HG03039 (cell line): ENCODE measurements around the gene ZNF688.
"Not testable (repeated sequence)": the region's sequence is repeated elsewhere in the genome, so short reads cannot be mapped to it uniquely, and the experiment has no call there.

Experiments used
- ATAC-seq: cut with Tn5 transposase; IDR thresholded peaks from one replicate; pipeline ENCODE4 v1.9.1; 2021; ENCODE audit warnings: mild to moderate bottlenecking, moderate library complexity; ENCODE audit not compliant: unreplicated experiment

The ZNF688 gene

DNA sequence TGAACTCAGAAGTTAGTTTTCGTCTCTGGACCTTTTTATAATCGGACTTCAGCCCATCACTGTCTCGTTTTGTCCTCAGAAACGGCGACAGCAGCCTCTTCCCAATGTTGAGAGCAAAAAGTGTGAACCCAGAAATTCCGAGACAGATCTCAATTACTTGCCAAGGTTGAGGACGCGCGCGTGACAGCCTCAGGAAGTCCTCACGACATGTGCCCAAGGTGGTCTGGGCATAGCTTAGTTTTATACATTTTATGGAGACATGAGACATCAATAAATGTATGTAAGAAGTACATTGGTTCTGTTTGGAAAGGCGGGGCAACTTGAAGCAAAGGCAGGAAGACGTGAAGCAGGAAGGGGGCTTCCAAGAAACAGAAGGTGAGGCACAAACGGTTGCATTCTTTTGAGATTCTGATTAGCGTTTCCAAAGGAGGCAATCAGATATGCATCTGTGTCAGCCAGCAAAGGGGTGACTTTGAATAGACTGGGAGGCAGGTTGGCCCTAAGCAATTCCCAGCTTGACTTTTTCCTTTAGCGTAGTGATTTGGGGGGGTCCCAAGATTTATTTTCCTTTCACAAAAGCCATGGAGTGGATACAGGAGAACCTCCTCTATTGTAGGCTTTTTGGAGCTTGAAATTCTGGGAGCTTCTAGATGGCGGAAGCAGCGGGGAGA is 36.3 kb downstream of the ZNF688 start:
- ATAC-seq, result peak; percentile 11

DNA sequence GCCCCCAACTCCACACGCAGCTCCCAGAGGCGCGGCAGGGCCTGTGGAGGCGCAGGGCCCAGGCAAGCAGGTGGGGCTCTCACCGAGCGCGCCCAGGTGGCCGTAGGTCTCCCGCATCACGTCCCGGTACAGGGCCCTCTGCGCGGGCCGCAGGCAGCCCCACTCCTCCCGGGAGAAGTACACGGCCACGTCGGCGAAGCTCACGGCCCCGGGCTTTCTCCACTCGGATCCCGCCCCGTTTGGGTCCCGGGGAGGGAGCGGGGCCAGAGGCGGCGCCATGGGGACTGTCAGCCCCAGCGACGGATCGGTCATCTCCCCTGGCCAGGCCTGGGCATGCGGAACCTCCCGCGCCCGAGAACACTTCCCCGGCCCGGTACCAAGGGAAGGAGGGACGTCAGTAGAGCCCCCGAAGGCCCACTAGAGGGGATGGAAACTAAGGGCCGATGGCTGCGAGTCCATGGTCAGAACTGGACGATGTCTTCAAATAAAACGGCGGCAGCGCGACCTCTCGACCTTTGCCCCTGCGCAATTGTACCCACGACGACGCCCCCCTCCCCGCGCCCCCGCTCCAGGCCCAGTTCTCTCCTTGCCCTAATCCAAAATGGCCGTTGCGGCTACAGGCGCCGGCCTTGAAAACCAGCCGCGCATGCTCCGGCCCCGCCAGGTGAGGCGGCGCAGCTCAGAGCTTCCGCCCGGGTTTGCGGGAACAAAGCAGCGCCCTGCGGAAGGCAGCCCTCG is 37.0 kb downstream of the ZNF688 start, which contains the start of gene ZNF747:
Gene ZNF747 (minus strand): TSS at position 491 of the 738 bp plus-strand sequence. CDS start 179 bp downstream, at position 312.
- peak; percentile 57 for ATAC-seq

DNA sequence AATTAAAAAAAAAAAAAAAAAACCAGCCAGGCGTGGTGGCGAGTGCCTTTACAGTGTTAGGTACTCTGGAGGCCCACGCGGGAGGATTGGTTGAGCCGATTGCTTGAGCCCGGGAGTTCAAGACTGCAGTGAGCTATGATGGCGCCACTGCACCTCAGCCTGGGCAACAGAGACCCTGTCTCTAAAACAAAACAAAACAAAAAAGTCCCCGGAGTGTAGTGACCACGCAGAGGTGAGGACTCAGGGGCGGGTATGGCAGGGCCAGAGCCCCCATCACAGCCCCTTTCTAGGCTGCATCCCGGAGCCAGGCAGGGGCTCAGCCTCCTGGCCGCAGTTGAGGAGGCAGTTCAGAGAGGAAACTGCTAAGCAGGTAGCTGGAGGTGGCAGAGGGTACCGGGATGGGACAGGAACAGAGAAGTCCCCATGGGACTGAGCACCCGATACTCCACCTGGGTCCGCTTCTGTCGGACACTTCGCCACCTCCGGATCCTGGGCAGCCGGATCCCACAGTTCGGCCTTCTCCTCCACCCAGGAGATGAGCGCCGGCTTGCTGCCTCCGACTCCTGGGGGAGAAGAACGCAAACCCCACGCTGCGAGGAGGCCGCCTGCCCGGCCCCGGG is 37.7 kb downstream of the ZNF688 start:
- peak; percentile 20 for ATAC-seq

DNA sequence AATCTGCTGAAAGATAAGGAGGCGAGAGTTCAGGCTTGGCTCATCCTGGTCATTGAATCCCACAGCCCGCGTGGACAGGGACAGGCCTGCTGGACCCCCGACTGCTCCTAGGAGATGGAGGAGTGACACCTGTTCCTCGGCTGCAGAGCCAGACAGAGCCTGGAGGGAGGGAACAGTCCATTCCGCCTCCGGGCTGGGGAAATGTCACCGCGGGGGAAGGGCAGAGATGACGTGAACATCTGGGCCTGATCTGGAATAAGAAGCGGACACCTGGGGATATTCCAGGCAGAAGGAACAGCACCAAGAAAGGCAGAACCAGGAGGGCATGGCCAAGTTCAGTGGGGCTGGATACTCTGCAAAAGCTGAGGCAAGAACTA is 38.4 kb downstream of the ZNF688 start:
- no peak for ATAC-seq

DNA sequence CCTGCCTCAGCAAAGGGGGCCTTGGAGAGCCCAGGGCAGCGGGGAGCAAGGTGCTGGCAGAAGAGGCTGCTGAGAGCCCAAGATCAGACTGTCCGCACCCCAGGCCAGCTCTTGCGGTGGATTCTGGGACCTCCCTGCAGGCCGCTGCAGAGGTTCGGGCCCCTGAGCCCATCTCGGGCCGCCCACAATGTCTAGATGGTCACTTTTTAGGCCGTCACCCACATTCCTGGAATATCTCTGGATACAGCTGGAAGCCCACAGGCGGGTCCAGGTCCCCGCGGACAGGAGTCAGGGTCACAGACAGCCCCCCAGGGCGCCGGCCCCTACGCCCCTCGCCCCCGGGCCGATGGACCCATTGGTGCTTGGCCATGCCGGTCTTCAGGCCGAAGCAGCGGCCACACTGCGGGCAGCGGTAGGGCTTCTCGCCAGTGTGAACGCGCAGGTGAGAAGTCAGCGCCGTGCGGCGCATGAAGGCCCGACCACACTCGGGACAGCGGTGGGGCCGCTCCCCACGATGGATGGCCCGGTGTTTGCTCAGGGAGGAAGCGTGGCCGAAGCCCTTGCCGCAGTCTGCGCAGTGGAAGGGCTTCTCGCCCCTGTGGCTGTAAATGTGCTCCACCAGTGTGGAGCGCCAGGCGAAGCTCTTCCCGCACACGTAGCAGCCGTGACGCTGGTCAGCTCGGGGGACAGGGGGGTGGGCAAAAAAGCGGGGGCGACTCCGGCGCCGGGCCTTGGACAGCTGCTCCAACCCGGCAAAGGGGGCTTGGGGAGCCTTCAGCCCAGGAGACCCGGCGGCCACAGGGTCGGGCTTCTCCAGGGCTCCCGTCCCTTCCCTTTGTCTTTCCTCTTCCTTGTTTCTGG is 39.0 kb downstream of the ZNF688 start:
- no peak for ATAC-seq

DNA sequence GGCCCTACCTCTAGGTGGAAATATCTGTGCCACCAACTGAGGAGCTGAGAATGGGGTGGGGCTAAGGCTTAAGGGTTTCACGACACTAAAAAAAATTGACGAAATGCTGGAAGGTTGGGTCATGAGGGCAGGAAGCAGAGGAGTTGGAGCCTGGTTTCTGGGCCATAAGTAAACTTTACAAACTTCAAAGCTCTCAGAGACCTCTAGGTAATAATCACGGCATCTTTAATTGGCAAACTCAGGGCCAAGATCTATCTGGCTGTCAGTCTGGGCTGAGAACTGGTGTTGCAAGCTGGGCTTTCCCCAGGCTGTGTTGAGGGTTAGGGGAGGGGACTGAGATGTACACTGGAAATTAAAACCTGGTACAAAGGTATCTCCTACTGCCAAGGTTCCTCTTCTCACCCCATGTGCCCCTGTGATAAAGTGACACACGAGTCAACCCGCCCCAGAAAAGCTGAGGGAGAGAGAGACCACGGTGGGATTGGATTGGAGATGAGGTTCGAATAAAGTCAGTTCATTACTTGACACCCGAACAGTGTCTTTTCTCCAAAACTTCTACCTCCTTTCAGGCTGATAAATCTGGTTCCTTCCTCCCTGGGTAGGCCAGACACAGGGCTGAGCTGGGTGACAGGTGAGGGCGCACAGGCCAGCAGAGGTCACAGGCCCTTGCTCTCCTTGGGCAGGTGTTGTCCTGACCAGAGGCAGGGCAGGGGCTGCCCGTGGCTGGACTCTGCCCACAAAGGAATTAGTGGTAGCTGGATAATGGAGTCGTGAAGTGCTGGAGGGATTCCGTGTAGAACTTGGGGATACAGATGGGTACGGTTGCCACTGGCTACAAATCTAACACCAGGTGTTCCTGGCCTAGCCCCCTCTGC is 41.1 kb downstream of the ZNF688 start:
- ATAC-seq, result no peak

DNA sequence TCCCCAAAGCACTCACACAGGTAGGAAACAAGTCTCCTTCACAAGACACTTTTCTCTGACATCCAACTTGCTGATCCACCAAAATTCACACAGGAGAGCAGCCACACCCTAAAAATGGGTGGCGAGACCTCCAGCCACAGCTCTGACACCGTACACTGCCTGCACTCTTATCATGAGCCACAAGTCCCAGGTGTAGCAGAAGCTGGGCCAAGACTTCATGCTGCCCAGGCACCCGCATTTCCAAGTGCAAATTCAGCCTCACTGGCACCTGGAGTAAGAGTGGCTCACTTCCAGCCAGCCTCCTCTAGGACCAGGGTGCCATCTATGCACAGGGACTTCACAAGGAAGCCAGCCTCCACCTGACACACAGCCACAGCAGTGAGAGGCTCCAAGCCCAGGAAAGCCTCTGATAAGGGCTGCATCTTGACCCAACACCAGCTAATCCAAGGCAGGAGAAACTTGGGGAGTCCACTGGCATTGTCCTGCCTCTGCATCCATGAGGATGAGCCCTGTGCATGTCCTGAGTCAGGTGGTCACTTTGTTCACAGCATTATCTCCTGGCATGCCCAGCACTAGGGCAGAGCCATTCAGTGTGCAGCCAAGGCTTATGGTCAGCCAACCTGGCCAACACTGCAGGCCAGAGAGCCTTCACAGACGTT is 42.6 kb downstream of the ZNF688 start:
- ATAC-seq, result no peak

DNA sequence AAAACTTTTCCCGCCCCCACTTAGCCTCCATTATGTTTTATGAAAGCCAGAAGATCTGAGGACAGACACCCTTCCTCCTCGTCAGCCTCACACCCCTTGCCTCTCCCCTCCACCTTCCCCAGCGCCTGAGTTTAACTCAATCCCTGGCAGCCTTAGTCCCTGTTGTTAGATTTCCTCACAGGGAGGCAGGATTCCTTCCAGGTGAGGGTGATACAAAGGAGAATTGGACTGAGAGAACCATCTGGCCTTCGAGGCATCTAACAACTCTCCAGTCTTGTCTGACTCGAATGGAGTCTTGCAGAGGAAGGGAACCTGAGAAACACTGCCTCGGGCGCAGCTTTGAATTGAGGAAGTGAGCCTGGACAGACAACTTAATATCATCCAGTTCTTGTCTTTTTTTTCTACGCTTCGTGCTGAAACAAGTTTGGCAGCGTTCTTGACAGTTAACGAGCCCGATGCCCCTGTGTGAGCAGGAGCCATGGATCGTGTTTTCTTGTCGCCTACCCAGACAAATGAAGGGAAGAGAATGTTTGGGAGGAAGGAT is 43.8 kb downstream of the ZNF688 start:
- ATAC-seq, result no peak

DNA sequence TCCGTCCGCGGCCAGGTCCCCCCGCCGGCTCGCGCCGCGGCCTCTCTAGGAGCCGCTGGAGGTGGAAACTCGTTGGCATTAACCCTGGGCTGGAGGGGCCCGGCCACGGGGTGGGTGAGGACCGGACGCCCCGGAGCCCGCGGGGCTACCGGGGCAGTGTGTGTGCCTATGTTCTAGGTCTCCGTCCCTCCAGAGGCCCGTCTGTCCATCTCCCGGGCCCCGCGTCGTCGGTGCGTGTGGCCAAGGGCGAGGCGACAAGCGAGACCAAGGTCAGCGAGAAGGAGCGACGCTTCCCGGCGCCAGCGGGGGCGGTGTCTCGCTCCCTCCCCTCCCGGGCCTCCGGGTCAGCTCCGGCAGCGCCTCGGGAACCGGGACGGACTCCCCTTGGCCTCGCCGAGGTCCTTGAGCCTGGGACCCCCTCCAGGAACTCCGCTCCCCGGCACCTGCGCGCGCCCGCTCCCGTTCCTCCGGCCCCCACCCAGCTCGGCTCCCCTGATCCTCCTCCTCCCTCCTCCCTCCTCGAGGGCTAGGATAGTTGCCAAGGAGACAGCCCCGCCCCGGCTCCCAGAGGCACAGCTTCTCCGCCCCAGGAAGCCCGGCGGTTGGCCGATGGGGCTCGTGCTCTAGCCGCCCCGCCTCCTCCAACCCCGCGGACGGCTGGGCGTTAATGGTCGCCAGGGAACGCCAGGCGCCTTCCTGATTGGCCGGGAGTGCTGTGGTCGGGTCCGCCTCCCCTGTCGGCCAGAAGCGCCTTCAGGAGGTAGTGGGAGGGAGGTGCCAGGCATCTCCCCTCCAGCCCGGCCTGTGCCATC is 44.5 kb downstream of the ZNF688 start:
- ATAC-seq, result peak; percentile 75

DNA sequence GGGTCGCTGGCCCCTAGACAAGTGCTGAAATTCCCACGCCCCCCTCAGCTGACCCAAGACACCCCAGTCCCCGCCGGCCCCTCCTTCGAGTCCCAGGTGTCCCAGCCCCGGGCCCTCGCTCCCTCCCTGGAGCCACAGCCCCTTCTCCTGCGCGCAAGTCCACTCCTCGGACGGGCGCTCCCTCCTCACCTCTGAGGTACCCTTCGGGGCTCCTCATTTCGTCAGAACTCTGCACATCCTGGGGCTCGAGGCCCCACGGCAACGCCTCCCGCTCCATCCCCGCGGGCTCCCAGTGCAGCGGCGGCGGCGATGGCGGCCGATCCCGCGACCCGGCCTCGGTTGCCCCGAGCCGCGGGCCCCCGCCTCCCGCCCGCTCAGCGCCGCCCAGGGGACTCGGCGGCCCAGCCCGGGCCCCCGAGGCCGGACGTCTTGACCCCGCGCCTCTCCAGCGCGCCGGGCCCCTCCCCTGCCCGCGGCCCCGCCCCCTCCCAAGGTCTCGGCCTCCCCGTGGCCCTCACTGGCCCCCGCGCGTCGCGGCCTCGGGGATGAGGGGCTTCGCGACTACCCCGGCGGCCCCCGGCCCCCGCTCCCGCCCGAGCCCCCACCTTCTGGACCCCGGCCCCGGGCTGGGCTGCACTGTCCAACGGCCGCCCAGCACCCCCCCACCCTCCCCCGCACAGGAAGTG is 45.2 kb downstream of the ZNF688 start, which contains the start of gene ZNF768:
Gene ZNF768 (minus strand): TSS at position 430 of the 686 bp plus-strand sequence. CDS start 153 bp downstream, at position 277.
- peak; percentile 10 for ATAC-seq

DNA sequence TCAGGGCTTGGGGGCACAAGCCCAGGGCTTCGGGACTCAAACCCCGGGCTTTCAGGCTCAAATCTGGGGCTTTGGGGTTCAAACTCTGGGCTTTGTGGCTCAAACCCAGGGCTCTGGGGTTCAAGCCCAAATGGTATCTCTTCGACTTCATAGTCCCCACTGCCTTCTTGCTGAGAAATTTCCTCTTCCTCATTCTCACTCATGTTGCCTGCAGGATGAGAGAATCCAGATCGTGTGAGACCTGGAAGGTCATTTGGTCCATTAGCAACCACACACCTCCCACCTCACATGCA is 45.7 kb downstream of the ZNF688 start:
- ATAC-seq, result no peak

DNA sequence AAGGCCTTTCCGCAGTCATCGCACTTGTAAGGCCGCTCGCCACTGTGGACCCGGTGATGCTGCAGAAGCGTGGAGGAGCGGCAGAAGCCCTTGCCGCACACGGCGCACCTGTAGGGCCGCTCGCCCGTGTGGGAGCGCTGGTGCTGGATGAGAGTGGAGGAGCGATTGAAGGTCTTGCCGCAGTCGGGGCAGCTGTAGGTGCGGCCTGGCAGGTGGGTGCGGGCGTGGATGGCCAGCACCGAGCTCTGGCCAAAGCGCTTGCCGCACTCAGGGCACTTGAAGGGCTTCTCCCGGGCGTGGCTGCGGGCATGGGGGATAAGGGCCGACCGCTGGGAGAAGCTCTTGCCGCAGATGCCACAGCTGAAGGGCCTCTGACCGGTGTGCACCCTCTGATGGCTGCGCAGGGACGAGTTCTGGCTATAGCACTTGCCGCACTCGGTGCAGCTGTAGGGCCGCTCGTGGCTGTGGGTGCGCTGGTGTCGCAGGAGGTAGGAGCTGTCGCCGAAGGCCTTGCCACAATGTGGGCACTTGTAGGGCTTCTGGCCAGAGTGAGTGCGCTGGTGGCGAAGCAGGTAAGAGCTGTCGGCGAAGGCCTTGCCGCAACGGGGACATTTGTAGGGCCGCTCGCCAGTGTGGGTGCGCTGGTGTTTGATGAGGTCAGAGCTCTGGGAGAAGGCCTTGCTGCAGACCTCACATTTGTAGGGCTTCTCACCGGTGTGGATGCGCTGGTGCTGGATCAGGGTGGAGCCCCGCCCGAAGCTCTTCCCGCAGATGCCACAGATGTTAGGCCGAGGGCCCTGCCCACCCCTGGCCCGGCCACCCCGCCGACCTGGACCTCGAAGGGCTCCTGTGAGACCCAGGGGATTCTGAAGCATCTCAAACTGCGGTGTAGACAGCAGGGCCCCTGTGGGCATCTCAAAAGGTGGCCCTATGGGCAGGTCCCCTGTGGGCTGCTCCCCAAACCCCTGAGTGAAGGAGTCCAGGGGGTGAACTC is 46.6 kb downstream of the ZNF688 start:
- no peak for ATAC-seq

DNA sequence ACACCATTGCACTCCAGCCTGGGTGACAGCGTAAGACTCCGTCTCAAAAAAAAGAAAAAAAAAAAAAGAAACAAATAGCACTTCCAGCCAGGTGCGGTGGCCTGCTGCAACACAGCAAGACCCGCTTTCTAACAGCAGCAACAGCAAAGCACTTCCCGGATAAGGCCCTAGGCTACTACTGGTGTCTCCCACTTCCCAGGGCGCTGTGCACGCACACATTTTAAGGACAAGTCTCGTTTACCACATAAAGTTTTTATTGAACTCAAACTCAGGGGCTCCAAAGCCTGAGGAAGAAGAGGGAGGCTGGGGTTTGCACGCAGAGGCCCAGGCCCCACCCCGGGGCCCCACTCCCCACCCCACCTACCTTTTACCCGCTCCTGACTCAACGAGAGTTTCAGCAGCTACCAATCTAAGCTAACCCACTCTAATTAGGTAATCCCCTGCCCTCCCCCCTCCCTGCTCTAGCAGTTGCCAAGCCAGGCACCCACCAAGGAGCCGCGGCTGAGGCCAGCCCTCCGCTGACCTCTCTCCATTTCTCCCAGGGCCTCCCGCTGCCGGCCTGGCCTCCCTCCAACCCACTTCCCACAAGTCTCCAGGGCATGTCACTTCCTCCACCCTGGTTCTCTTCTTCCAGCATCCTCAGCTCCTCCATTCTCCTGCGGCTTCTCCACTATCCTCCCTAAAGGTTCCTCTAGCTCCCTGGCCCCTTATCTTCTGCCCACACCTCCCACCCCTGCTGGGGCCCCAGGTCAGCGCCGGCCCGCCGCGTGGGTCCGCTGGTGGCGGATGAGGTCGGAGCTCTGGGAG is 47.5 kb downstream of the ZNF688 start:
- ATAC-seq, result no peak

DNA sequence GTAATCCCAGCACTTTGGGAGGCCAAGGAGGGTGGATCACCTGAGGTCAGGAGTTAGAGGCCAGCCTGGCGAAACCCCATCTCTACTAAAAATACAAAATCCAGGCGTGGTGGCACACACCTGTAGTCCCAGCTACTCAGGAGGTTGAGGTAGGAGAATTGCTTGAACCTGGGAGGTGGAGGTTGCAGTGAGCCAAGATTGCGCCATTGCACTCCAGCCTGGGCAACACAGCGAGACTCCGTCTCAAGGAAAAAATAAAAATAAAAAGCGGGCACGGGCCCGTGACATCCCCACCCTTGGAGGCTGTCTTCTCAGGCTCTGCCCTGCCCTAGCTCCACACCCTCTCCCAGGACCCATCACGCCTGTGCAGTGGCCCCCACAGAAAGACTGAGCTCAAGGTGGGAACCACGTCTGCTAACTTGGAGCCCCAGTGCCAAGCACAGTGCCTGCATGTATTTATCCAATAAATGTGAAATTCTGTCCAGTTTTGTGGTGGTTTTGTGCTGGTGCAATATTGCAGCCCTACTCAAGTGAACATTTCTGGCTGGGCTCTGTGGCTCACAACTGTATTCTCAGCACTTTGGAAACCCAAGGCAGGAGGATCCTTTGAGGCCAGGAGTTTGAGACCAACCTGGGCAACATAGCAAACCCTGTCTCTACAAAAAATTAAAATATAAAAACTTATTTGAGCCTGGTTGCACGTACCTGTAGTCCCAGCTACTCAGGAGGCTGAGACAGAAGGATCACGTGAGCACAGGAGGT is 48.6 kb downstream of the ZNF688 start:
- ATAC-seq, result not testable (repeated sequence)
